ENCODE data around the gene GALR3. TPM values are rescaled to one million over a fixed set of nuclear protein-coding genes. Genes with fewer than 3 reads are reported as not detected.
A peak's percentile ranks its signal among the peaks of the same experiment; 100 is the strongest.

Gene GALR3
- polyA plus RNA-seq, 3 donors = not detected

DNA sequence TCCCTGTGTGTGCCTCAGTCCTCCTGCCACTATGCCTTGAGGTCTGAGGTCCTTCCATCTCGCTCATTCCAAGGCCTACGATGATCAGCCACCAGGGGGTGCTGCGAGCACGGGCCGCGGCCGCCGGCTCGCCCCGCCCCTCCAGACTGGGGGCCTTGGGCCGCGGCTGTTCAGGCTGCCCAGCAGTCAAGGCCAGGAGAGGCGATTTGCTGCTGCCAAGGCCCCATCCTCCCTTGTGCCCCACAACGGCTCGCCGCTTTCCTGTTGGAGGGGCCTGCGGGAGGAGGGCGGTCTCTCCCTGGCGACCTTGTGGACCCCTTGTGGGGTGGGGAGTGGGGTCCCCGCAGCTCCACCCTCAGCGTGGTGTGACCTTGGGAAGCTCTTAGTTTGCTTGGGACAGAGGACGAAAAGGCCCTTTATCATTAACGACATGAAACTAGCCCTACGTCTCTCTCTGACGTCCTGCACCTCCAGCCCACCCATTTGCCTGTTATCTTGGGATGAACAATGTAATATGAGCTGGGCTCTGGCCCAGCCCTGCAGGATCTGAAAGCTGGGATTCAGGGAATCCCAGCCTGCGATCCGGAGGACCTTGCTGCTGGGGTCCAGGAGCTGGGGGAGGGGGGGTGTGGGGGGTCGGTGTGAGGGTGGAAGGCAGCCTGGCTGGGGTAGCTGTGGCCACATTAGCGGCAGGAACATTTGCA lies 5.3 kb upstream of the GALR3 start:
- DNase-seq (ENCODE audit: extremely low read depth in 1 of 11, low read depth in 9 of 11, low spot score in 4 of 11) = peak in 2 of 11 donors; percentile 78

DNA sequence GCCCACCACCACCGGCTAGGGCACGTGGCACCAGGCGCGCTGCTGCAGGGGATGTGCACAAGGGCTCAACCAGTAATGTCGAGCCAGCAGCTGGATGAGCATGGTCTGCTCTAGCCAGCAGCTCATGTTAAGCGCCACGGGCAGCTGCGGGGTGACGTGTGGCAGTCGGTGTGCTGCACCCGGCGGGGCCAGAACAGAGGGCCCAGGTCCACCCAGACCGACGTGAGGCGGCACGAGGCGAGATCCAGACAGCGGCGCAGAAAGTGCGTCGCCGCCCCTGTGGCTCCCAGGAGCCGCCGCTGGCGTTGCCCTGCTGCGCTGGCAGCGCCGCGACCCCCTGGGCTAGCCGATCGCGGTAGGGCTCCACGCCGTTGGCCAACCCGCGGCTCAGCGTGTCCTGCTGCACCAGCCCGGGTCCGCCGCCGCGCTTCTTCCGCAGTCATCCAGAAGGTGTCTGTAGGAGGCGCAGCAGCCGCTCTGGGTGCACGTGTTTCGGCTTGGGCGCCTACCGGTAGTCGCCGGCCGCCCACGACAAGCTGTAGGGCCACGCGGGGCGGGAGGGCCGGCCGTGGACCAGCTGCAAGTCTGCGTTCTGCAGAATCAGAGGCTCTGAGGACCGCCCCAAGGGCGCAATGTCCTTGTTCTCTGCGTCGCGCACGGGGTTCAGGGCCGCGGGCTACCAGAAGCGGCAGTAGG lies 4.6 kb upstream of the GALR3 start:
- DNase-seq (ENCODE audit: extremely low read depth in 1 of 11, low read depth in 9 of 11, low spot score in 4 of 11) = no peak

DNA sequence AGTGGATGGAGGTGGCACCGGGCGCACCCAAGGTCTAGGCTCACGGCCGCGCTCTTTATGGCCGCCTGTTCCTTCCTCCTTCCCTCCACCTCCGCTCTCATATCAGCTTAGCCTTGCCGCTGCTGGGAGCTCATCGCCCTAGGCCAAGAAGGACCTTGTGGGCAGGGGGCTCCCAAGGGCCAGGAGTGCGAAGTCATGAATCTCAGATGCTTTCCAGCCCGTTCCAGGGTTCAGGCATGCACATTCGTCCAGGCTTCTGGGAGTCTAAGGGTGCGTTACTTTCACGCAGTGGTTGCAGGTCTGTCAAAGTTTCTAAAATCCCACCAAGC lies 4.1 kb upstream of the GALR3 start:
- DNase-seq (ENCODE audit: extremely low read depth in 1 of 11, low read depth in 9 of 11, low spot score in 4 of 11) = no peak

DNA sequence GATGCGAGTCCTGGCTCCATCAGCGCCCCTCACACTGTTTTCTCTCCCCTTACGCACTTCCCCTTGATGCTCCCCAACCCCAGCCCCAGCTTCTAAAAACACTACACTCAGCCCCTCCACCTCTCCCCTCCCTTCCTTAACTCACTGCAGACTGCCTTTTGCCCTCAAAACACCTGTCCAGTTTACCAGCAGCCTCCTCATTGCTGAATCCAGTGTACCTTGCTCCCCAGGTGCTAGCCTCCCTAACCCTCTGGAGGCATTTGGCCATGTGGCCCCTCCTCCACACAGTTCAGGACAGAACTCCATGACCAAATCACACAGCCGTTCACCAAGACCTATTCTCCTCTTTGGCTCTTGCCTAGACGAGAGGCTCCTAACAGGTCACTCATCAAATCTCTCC lies 2.8 kb upstream of the GALR3 start:
- no peak for DNase-seq (ENCODE audit: extremely low read depth in 1 of 11, low read depth in 9 of 11, low spot score in 4 of 11)

GRCh38 chr22:37822079-37822833 lies 926 bp upstream of the GALR3 start:
- DNase-seq (ENCODE audit: extremely low read depth in 1 of 11, low read depth in 9 of 11, low spot score in 4 of 11) = no peak

DNA sequence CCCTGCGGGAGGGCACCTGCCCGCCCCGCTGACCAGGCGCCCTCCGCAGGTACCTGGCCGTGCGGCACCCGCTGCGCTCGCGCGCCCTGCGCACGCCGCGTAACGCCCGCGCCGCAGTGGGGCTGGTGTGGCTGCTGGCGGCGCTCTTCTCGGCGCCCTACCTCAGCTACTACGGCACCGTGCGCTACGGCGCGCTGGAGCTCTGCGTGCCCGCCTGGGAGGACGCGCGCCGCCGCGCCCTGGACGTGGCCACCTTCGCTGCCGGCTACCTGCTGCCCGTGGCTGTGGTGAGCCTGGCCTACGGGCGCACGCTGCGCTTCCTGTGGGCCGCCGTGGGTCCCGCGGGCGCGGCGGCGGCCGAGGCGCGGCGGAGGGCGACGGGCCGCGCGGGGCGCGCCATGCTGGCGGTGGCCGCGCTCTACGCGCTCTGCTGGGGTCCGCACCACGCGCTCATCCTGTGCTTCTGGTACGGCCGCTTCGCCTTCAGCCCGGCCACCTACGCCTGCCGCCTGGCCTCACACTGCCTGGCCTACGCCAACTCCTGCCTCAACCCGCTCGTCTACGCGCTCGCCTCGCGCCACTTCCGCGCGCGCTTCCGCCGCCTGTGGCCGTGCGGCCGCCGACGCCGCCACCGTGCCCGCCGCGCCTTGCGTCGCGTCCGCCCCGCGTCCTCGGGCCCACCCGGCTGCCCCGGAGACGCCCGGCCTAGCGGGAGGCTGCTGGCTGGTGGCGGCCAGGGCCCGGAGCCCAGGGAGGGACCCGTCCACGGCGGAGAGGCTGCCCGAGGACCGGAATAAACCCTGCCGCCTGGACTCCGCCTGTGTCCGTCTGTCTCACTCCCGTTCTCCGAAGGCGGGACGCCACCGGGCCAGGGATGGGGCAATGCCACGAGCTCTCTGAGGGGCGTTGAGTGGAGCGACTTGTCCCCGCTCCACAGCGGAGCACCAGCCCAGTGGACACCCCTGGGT lies 1.8 kb downstream of the GALR3 start:
- no peak for DNase-seq (ENCODE audit: extremely low read depth in 1 of 11, low read depth in 9 of 11, low spot score in 4 of 11)

GRCh38 chr22:37827056-37827455 lies 3.9 kb downstream of the GALR3 start:
- DNase-seq (ENCODE audit: extremely low read depth in 1 of 11, low read depth in 9 of 11, low spot score in 4 of 11) = no peak

GRCh38 chr22:37830093-37830842 lies 7.1 kb downstream of the GALR3 start:
- no peak for DNase-seq (ENCODE audit: extremely low read depth in 1 of 11, low read depth in 9 of 11, low spot score in 4 of 11)

- DNase-seq (ENCODE audit: extremely low read depth in 1 of 11, low read depth in 9 of 11, low spot score in 4 of 11) = no peak
Measured at GRCh38 chr22:37831472-37831871, 8.3 kb downstream of the GALR3 start.

DNA sequence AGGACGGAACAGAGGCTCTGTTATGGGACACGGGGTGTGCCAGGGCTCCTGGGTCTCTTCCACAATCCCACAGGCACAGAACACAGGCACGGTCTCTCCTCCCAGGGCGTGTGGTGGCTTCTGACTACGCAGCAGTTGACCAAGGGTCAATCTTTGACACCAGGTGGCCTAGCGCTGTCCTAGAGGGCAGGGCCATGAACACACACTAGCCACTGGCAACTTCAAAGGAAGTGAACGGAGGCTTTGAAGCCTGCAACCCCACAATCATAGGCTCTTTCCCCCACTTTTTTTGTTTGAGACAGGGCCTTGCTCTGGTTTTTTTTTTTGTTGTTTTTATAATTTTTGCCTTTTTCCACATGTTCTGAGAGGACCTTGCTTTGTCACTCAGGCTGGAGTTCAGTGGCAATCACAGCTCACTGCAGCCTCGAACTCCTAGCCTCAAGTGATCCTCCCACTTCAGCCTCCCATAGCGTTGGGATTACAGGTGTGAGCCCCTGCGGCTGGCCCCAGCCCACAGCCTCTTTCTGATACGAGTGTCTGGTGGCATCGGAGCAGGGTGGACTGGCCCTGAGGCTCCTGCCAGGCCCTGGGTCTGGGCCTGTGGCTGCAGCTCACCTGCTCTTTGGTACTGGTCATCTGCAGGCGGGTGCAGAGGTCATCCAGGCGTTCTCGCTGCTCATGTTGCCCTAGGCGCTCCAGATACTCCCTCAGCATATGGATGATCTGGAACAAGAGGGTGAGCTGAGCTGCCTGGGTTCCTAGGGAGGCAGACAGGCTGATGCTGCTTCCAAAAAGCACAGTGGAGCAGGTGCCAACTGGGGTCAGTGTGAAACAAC lies 9.1 kb downstream of the GALR3 start:
- DNase-seq (ENCODE audit: extremely low read depth in 1 of 11, low read depth in 9 of 11, low spot score in 4 of 11) = no peak

GRCh38 chr22:37842015-37842793 lies 19.0 kb downstream of the GALR3 start:
- no peak for DNase-seq (ENCODE audit: extremely low read depth in 1 of 11, low read depth in 9 of 11, low spot score in 4 of 11)

- DNase-seq (ENCODE audit: extremely low read depth in 1 of 11, low read depth in 9 of 11, low spot score in 4 of 11) = peak in 1 of 11 donors; percentile 27
Measured at GRCh38 chr22:37843741-37844089, 20.5 kb downstream of the GALR3 start.

- no peak for DNase-seq (ENCODE audit: extremely low read depth in 1 of 11, low read depth in 9 of 11, low spot score in 4 of 11)
Measured at GRCh38 chr22:37844904-37845329, 21.7 kb downstream of the GALR3 start.

- no peak for DNase-seq (ENCODE audit: extremely low read depth in 1 of 11, low read depth in 9 of 11, low spot score in 4 of 11)
Measured at GRCh38 chr22:37846433-37846832, 23.3 kb downstream of the GALR3 start.

GRCh38 chr22:37848587-37849088 lies 25.5 kb downstream of the GALR3 start:
- DNase-seq (ENCODE audit: extremely low read depth in 1 of 11, low read depth in 9 of 11, low spot score in 4 of 11) = peak in 2 of 11 donors; percentile 18 to 25

DNA sequence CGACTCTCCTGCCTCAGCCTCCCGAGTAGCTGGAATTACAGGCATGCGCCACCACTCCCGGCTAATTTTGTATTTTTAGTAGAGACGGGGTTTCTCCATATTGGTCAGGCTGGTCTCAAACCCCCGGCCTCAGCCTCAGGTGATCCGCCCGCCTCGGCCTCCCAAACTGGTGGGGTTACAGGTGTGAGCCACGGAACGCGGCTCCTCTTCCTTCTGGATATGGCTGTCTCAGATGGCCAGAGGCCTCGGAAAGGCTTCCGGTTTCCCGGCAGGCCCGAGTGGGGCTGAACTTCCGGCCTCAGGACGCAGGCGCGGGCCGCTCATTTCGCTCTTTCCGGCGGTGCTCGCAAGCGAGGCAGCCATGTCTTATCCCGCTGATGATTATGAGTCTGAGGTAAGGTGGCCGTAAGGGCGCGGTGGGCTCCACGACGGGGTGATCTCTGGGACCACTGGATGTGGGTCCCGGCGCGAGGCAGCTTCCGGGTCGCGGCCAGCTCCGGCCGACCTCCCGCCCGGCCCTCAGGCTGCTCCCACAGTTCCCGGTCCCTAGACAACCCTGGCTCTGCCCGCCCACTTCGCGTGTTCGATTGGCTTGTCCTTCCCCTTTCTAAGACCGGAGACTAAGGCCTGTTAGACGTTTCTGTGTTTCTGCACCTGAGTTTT lies 26.0 kb downstream of the GALR3 start, which contains the start of gene EIF3L:
TSS of gene EIF3L (plus strand) at position 331 of the 663 bp plus-strand sequence. CDS start at position 362, 31 bp downstream.
- DNase-seq (ENCODE audit: extremely low read depth in 1 of 11, low read depth in 9 of 11, low spot score in 4 of 11) = peak; percentile 77 to 90 (median 87)
